DMS53 treated with DMSO at 0.1 percent for 48 hours (cell line): ENCODE data around the gene GNPTG.

Experiments
- DNase-seq: peaks from one replicate; lab custom pipeline; 2025; ENCODE audit not compliant: unreplicated experiment; lab: John Stamatoyannopoulos, UW

GNPTG gene

DNA sequence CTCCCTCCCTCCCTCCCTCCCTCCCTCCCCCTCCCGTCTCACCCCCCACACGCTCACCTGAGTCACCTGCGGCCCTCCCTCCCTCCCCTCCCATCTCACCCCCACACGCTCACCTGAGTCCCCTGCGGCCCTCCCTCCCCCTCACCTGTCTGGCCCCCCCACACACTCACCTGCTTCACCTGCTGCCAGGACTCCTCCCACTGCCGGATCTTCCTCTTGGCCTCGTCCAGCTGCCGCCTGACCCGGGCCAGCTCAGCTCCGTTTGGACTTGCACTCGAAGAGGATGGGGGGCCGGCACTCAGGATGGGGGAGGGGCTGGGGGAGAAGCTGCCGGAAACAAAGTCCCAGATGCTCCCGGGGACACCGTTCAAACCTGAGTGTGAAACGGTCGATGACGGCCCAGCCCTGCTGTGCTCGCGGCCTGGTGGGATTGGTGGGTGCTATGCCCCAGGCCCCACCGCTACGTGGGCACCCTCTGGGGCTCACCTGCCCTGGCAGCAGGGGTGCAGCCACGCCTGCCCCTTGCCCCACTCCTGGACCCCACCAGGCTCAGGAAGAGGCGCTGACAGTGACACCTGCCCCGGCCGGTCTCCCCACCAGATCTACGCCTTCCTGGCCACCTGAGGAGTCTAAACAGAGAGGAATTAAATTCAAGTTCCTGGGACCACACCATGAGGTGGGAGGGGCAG, 15.9 kb downstream of the GNPTG start:
- peak; percentile 73 for DNase-seq

DNA sequence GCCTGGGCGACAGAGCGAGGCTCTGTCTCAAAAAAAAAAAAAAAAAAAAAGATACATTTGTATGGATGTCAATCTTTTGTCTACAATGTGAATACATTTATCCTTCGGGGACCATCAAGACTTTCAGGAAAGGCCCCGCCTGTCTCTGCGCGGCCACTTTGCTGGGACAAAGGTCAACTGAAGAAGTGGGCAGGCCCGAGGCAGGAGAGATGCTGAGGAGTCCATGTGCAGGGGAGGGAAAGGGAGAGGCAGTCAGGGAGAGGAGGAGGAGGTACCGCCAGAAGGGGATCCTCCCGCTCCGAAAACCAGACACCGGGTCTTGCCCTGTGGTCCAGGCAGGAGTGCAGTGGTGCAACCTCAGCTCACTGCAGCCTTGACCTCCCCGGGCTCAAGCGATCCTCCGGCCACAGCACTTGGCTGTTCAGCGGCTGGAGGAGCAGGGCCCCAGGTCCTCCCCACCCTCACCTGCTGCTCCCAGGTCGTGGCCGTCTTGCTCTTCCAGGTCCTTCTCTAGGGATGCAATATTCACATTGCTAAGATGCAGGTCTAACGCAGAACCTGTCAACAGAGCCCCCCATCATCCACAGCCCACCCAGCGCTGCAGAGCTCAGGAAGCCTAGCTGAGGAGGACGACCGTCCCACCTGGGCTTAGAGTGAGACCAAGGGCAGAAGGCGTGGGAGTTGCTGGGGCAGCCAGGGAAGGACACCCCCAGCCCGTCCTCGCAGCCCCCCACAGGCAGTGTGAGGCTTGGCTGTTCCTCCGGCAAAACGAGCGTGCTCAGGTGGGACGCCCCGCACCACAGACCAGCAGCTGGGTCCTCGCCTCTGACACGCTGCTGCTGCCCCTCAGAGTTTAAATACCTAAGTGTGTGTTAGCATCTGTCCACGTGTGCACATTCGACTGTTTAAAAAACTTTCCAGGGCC, 19.6 kb downstream of the GNPTG start:
- no peak for DNase-seq

DNA sequence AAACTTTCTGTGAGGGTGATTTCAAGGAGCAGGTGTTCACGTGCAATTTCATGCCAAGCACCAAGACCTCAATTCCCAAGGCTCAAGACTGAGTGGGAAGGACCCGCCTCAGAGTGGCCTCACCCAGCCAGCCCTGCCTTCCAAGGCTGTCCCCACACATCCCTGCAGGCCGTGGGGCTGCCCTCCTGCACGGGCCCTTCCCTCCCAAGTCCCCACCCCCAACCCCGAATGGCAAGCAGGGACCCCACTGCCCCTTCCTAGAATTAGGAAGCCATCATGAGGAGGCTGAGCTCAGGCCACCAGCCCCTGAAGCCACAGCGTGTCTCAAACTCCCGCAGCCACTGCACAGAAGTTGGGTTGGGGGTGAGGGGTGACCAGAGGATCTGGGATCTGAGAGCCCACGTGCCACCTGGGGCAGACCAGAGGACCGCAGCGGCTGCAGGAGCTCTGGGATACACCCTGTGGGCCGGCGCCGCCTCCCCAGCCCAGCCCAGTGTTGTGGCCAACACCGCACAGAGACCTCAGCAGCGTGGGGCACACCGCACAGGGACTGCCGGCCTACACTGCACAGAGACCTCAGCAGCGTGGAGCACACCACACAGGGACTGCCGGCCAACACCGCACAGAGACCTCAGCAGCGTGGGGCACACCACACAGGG, 20.7 kb downstream of the GNPTG start:
- DNase-seq = no peak

DNA sequence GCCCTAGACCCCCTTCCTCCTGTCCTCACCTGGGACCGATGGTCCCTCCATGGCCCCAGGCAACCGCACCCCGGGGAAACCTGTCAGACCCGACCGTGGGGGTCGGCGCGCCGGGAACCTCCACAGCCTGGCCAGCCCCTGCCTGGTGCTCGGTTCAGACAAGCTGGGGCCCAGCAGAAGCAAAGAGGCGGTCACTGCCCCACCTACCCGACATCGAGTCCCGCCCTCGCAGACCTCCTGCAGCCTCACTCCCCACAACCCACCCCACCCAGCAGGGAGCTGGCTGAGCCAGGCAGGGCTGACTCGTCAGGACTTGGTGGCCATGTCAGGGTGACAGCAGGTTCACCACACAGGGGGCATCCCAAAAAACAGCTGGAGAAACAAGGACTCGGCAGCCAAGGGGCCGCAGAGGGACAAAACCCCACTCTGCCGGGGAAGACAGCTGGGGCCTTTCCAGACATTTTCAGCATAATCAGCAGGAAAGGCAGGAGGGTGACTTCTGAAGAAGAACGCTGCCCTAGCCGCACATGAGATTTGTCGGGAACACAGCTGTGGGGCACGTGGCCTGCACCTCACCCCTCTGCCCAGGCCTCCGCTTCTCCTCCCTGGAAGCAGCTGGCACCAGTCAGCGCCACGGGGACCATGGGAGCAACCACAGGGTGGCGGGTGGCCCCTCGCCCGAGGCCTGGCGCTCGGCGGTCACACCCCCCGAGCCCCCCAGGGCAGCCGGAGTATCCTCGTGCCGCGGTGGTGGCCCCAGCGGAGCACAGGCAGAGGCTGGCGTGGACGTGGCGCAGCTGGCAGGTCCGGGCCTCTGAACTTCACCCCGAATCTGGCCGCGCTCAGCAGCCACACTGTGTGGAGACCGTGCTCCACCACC, 22.9 kb downstream of the GNPTG start:
- DNase-seq = no peak

DNA sequence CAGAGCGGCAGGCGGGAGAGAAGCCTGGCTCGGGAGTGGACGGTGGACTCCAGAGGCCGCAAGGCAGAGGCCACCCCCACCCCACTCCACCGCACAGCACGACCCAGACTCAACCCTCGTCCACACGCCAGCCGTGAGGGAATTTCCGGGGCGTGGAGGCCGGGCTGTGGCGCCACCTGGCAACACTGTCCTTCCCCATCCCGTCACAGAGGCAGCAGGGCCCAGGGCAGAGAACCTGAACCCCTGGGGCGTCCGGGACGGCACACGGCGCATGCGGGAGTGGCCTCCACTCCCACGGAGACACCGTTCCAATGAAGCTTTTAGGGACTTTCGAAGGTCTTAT, 23.5 kb downstream of the GNPTG start:
- no peak for DNase-seq

DNA sequence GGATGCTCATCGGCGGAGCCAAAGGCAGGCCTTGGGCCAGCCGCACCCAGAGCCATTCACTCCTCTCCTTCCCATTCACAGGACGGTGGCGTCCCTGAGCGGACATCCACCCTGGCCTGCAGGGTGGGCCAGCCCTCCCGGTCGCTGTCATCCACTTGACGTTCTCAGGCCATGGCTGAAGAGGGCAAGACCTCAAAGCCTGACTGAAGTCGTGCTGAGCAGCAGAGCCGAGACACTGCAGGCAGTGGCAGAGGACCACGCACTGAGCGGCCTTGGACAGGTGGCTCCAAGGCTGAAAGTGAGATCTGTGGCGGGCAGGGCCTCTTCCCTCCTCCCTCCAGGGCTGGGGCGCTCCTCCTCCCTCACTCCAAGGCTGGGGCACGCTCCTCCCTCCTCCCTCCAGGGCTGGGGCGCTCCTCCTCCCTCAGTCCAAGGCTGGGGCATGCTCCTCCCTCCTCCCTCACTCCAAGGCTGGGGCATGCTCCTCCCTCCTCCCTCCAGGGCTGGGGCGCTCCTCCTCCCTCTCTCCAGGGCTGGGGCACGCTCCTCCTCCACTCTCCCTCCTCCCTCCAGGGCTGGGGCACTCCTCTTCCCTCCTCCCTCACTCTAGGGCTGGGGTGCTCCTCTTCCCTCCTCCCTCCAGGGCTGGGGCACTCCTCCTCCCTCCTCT, 24.1 kb downstream of the GNPTG start:
- DNase-seq = no peak

DNA sequence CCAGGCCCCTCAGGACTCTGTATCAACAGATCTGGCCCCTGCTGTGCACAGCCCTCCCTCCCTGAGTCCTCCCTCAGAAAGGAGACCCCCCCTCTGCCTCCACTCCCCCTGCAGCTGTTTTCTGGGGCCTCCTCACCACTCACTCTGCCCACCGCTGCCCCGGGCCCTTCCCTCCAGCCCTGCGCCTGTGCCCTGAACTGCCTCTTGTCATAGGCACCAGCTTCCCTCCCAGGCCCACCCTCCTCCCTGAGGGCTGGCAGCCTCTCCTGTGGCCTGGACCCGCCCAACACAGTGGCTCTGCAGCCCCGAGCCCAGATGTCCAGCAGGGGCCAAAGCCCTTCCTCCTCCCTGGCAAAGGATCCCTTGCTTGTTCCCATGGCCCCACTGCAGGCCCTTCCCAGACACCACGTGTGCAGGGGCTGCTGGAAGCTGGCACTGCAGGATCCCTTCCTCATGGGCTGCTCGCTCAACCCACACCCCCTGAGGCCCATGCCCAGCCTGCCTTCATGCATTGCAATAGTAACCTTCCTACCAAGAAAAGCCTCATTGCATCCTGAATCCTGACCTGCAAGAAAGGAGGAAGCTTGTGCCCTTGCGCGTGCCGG, 25.8 kb downstream of the GNPTG start:
- no peak for DNase-seq

DNA sequence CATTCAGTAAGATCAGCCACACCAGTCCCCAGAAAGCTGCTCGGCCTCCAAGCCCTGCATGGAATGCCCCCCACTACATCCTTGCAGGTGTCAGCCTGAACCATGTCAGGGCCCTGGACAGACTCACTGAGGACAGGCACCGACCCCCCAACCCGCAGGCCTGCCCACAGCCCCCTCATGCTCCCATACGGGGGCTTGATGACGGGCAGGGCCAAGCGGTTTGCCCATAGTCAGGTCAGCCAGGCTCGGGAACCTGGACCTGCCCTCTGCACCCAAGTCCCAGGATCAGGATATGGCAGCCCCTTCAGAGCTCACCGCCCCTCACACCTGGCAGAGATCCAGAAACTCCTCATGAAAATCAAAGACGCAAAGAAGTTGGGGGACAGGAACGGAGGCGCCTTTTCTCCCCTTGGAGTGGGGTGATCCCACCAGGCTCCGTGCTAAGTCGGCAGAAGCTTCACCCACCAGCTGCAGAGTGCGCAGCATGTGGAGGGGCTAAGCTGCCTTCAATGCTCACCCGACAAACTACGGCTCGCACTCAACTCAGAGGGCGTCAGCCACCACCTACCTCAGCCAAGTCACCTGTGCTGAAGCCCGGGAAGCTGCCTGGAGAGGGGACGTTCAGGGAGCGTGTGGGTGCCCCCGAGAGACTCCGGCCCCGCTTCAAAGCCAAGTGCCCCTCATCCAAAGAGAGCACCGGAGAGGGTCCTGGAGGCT, 26.5 kb downstream of the GNPTG start:
- no peak for DNase-seq

DNA sequence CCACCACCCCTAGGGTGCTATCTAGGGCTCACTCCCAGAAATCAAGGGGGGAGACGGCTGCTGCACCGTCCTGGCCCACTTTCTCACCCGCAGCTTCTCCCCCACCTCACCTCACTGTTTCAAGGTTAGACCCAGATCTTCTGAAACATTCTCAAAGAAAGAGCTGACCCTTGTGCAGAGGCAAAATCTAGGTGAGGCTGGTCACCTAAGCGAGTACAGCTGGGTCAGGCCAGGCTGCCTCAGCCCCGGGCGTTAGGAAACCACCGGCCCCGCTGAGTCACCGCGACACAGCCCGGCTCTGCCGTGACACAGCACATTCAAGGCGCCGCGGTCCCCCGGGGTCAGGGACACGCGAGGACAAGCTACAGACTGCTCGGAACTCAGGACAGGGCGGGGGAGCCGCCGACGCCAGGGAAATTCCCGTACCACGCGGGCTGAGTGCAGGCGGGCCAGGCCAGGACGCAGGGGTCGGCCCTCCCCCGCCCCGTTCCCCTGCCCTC, 27.1 kb downstream of the GNPTG start:
- DNase-seq = no peak

DNA sequence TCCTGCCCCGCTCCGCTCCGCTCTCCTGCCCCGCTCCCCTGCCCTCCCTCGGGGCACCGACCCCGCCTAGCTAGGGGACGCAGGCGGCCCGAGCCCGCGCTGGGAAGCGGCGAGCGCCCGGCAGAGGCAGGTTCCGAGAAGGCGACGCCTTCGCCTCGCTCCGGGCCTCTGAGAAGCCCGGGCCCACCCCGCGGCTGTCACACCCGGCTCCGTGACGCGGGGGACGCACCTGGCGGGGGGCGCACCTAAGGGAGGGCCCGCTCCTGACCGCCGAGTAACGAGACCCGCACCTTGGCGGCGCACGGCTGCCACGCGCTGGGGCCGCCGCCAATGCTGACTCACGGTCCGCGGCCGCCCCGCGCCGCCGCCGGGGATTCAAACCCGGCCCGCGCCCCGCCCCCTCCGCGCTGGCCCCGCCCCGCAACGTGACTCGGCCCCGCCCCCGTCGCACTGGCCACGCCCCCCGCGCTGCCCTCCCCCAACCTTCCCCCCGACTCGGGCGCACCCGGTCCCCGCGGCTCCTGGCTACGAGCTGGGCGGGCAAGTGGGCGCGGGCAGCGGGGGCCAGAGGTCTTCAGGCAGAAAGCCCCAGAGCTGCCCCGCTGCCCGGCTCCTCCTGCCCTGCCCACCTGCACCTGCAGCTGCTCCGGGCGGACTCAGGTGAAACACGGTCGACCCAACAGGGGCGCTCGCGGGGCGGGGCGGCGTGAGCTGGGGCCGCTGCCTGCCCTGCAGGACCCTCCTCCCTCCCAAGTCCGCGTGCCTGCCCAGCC, 27.8 kb downstream of the GNPTG start:
- DNase-seq = peak; percentile 9

DNA sequence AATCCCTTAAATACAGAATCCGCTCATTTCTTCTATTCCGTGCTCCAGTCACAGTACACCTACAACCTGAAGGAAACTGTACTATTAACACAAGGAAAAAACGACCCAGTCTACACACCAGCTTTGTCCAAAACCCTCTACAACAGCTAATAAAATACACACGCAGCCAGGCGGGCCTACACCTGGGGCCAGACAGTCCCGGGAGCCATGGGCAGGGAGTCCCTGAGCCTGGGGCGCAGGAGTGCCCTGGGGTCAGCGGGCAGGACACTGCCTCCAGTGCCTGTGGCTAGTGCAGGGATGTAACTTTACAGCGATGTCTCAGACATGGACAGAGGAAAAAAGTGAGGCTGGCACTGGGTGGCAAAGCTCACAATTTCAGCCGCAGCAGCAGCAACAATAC, 28.5 kb downstream of the GNPTG start:
- DNase-seq = no peak

DNA sequence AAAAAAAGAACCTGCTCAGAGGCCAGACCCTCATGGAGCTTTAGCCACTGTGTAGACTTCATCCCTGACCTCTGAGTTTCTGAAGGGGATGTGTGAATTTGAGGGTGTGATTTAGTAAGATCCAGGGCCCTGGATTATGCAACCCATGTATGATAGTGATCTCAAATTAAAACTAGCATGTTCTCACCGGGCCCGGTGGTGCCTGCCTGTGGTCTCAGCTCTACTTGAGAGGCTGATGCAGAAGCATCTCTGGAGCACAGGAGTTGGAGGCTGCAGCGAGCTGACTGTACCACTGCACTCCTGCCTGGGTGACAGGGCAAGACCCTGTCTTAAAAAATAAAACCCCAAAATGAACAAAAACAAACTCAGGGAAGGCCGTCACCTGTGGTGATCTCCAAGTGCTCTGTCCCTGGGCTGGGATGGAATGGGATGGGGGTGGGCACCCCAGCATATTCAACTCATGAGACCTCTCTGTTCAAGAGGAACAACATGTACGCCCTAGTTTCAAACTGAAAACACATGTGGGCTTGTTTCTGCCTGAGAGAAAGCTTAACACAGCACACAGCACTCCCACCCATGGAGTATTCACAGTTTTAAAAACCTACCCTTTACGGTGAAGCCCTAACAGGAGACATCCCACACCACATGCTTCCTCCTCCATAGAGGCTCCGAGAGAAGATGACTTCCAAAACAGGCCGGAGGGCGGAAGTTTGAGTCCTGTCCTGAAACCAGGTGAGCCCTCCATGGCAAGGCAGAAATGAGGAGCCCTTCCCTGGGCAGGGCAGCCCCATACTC, 30.1 kb downstream of the GNPTG start:
- DNase-seq = no peak

DNA sequence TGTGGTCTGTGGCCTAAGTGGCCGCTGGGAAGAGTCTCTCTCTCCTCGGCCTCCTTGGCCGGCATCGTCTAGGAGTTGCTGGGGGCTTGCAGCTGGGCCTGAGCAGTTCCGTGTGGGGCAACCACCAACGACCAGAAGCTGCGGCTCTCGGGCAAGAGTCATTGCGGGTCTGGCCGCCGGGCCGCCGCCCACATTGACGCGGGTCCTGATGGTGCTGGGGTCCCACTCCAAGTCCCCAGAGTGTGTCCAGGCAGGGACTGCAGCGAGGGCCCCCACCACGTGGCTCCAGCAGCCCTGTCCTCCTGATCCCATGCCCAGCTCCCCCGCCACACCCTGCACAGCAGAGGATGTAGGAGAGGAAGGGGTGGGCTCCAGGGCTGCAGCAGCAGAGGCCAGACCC, 31.8 kb downstream of the GNPTG start:
- no peak for DNase-seq

DNA sequence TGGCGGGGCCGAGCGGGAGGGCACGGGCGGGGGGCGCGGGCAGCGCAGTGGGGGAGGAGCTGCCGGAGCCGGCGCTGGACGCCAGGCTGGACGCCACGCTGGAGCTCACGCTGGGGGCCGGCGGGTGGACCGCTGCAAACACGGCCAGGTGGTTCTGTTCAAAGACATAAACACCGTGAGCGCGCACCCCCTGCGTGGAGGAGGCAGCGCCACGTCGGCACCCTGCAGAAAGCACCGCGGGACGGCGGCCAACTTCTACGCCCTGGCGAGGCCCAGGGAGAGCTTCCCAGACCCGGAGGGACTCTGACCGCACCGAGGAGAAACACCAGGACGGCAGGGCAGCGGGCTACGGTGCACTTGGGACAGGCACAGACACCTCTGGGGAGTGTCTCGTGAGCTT, 33.5 kb downstream of the GNPTG start:
- DNase-seq = no peak

DNA sequence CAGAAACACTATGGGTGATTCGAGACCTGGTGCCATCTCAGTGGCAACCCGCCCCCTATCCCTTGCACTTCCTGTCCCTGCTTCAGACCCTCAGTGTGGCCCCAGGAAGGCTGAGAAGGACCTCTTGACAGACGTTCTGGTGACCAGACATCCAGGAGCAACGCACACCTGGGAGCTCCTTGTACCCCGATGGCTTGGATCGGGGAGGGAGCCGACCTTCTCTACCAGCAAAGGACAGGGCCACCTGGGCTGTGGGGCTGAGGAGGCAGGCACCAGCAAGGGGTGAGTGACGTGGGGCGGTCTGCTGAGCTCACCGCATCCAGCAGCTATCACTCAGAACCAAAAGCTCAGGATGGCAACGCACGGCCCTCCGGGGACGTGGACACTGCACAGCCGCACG, 35.6 kb downstream of the GNPTG start:
- no peak for DNase-seq

DNA sequence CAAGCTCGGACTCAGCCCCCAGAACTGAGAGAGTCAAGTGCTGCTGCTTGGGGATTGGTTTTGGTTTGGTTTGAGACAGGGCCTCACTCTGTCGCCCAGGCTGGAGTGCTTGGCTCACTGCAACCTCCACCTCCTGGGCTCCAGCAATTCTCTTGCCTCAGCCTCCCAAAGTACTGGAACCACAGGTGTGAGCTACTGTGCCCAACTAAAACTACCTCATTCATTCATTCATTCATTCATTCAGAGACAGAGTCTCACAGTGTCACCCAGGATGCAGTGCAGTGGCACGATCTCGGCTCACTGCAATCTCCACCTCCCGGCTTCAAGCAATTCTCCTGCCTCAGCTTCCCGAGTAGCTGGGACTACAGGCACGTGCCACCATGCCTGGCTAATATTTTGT, 38.0 kb downstream of the GNPTG start:
- no peak for DNase-seq

DNA sequence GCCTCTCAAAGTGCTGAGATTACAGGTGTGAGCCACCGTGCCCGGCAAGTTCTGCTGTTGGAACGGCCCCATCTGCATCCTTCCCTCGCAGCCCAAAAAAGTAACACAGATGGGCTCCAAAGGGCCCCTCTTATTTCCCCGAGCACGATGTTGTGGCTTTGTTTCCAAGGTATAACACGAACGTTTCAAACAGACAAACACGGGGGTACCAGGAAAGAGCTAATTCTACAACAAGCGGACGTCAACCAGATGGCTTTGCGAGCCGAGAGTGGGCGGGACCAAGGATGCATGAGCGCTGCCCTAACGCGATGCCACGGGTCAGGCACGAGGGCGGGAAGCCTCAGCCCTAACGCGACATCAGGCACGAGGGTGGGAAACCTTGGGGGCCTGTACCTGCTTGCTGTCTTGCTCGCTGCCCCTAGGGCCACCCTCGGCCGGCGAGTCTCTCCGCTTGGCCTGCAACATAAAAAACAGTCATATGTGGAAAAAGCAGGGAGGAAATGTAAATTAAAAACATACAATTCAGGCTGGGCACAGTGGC, 38.6 kb downstream of the GNPTG start:
- DNase-seq = no peak
